GM18505 (cell line): Measurements from ENCODE around the gene SUGP2.

ENCODE experiments used
- ATAC-seq: cut with Tn5 transposase; IDR thresholded peaks from one replicate; pipeline ENCODE4 v1.9.1; 2021; ENCODE audit not compliant: unreplicated experiment
- POLR2A ChIP-seq: IDR thresholded peaks from 4 replicates; pipeline ENCODE4 v1.6.1; 2011; ENCODE audit warnings: borderline replicate concordance; ENCODE audit not compliant: insufficient read depth, insufficient read length; ENCODE audit errors: extremely low read depth

SUGP2 gene

DNA sequence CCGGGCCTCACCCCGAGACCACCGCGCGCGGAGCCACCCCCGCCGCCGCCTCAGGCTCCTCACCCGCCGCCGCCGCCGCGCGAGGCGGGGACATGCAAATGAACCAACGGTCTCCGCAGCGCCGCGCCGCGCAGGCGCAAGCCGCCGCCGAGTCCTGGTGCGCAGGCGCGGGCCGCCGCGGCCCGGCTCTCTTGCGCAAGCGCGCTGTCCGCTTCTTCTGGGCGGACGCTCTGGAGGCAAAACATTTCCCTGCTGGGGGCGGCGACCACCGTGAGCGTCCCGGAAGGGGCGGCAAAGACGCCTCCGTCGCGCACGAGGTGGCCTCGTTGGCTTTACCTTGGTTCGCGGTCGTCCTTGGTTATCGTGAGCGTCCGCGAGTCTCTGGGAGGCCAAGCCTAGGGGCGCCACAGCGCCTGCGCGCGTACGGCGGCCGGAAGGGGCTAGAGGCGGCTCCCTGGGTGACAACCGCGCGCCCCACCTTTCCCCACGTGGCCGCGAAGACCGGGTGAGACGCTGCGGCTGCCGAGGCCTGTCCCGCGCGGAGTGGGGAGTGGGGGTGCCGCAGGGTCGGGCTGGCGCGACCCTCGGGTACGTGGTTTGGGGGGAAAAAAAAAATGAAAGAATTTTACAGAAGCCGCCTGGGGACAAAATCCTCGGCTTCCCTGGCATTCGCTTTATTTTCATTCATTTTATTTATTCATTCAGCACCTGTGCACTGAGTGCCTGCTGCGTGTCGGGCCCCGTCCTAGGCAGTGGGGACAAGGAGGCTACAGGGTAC lies at the start of gene SUGP2, which contains the start of gene ARMC6:
Gene SUGP2 (minus strand): TSS at position 92 of the 778 bp plus-strand sequence. CDS start 2,446 bp downstream, outside the sequence.
Gene ARMC6 (plus strand): TSS at position 178 of the 778 bp plus-strand sequence. CDS start 607 bp downstream, outside the sequence.
- peak; percentile 79 for TF ChIP-seq POLR2A
- ATAC-seq = peak; percentile 70

DNA sequence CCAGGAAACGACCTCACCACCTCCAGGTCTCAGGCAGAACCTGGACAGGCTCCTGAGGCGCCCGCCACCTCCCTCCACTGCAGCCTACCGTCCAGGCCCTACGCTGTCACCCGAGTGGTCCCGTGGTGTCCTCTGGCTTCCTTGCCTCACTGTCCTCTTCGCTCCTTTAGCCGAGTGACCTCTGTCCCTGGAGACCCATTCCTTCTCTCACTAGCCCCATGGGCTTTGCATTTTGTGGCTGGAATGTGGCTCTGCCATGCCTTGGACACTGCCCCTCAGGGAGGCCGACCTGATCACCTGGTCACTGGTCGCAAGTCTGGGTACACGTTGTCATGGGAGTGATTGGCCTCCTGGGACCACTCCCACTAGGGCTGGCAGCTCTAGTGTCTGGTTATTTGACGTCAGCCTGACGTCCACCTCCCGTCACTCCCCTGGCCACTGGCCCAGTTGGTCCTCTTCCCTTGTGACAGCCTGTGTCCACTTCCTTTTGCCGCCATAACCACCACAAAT lies 48.4 kb upstream of the SUGP2 start:
- ATAC-seq = no peak
- TF ChIP-seq POLR2A = no peak

DNA sequence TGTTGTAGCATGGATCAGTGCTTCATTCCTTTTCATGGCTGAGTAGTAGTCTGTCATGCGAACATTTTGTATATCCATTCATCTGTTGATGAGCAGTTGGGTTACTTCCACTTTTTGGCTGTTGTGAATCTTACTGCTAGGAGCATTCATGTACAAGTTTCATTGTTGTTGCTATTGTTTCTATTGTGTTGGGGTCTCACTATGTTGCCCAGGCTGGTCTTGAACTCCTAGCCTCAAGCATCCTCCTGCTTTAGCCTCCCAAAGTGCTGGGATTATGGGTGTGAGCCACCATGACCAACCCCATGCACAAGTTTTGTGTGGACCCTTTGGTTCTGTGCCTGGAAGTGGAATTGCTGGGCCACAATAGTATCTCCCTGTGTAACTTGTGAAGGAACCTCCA lies 46.3 kb upstream of the SUGP2 start:
- no peak for ATAC-seq
- no peak for TF ChIP-seq POLR2A

DNA sequence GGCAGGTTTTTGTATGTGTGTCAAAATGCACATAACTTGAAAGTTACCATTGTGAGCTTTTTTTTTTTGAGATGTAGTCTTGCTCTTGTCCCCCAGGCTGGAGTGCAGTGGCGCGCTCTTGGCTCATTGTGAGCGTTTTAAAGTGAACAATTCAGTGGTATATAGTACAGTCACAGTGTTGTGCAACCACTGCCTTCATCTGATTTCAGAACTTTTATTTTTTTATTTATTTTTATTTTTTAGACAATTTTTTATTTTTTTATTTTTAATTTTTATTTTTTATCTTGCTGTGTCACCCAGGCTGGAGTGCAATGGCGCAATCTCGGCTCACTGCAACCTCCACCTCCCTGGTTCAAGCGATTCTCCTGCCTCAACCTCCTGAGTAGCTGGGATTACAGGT lies 45.5 kb upstream of the SUGP2 start:
- TF ChIP-seq POLR2A = no peak
- ATAC-seq = no peak

DNA sequence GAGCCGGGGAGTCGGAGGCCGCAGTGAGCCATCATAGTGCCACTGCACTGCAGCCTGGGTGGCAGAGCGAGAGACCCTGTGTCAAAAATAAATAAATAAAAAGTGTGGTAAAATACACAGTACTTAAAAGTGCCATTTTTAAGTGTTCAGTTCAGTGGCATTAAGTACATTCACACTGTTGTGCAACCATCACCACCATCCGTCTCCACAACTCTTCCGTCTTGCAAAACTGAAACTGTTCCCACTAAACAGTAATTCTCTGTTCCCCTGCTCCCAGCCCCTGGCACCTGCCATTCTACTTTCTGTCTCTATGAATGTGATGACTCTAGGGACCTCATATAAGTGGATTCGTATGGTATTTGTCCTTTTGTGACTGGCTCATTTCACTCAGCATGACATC lies 43.8 kb upstream of the SUGP2 start:
- TF ChIP-seq POLR2A = no peak
- ATAC-seq = no peak

DNA sequence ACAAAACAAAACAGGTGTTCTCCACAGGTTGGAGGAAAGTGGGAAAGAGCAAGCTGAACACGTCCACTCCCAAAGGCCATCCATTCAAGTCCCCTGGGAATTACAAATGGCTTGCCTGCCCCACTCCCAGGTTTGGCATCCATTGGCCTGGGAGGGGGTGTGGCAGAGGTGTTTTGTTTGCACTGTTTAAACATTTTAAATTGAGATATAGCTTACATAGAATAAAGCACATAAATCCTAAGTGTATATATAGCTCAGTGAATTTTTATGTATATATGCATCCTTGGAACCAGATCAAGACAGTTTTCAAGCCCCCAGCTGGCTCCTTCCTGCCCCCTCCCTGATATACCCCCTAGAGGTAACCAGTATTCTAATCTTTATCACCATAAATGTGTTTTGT lies 43.2 kb upstream of the SUGP2 start:
- ATAC-seq = no peak
- no peak for TF ChIP-seq POLR2A

DNA sequence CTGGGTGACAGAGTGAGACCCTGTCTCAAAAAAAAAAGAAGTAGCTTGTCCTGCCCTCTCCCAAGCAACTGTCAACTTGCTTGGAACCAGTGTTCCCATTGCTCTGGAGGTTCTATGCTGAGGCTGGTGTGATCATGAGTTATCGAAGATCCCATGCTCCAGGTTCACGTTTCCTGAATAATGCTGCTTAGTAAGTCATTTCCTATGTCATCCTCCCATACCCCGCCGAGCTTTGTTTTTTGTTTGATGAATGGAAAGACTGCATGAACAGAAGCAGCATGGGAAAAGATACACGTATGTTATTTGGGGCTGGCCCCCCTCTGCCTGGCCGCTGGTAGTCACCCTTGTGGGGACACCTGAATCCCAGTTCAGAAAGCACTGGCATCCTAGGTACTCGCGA lies 41.8 kb upstream of the SUGP2 start:
- no peak for TF ChIP-seq POLR2A
- ATAC-seq = no peak

DNA sequence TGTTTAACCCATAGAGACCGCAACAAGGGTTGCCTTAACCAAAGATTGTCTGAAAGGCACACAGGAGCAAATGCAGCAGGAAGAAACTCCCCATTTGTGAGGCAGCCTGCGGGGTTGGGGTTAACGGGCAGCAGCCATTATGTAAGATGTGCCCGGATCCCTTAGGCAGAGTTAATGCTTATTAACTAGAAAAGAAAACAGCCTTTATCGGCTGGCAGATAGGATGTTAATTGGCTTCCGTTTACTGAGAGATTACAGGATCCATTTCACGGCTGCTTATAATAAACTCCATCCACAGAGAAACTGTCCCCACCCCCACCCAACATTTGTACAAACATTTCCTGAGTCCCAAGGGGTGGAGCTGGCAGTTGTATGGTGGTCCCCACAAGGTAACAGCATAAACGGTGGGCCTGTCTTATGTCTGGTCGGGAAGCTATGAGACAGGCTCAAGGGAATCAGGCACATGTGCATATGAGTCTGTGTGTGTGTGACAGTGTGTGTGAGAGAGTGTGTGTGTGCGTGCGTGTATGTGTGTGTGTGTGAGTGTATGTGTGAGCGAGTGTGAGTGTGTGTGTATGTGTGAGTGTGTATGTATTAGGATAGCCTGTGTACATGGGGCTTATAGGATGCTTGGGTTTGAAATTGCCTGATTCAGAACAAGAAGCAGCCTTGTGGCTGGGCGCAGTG lies 41.0 kb upstream of the SUGP2 start:
- TF ChIP-seq POLR2A = no peak
- no peak for ATAC-seq

DNA sequence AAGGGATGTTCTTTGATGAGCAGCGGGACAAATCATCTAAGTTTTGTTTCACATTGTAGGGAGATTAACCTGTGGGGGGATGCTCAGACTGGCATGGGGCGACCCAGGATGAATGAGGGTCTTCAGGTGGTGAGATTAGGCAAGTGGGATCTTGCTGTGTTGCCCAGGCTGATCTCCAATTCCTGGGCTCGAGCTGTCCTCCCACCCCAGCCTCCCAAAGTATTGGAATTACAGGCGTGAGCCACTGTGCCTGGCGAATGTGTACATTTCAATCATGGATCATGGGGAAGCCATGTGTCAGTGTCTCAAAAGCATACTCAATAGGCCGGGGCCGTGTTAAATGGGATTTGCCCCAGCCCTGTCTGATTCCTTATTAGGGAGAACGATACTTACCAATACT lies 38.6 kb upstream of the SUGP2 start:
- no peak for TF ChIP-seq POLR2A
- no peak for ATAC-seq

DNA sequence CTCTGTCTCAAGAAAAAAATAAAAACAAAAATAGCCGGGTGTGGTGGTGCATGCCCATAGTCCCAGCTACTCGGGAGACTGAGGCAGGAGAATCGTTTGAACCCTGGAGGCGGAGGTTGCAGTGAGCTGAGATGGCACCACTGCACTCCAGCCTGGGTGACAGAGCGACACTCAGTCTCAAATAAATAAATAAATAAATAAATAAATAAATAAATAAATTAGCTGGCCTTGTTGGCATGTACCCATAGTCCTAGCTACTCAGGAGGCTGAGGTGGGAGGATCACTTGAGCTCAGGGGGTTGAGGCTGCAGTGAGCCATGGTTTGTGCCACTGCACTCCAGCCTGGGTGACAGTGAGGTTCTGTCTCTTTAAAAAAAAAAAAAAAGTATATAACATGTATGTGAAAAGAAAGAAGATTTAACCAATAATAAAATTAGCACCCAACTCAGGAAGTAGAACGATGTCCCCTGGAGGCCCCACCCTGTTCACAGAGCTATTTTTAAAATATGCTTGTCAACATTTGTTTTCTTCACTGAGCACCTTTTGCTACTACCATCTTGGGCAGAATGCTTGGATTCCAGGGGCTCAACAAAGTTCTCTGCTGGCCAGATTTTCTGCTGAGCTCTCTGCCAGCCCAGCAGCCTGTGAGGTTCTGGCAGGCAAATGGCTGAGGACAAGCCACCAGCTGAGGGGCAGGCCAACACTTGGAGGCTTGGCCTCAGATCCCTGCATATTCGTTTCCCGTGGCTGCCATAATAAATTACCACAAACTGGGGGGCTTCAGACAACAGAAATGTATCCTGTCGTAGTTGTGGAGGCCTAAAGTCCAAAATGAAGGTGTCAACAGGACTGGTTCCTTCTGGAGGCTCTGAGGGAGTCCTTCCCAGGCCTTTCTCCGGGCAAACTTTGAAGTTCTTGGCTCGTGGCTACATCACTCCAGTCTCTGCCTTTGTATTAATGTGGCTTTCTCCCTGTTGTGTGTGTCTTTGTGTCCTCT lies 35.6 kb upstream of the SUGP2 start:
- ATAC-seq = no peak
- TF ChIP-seq POLR2A = peak; percentile 29

DNA sequence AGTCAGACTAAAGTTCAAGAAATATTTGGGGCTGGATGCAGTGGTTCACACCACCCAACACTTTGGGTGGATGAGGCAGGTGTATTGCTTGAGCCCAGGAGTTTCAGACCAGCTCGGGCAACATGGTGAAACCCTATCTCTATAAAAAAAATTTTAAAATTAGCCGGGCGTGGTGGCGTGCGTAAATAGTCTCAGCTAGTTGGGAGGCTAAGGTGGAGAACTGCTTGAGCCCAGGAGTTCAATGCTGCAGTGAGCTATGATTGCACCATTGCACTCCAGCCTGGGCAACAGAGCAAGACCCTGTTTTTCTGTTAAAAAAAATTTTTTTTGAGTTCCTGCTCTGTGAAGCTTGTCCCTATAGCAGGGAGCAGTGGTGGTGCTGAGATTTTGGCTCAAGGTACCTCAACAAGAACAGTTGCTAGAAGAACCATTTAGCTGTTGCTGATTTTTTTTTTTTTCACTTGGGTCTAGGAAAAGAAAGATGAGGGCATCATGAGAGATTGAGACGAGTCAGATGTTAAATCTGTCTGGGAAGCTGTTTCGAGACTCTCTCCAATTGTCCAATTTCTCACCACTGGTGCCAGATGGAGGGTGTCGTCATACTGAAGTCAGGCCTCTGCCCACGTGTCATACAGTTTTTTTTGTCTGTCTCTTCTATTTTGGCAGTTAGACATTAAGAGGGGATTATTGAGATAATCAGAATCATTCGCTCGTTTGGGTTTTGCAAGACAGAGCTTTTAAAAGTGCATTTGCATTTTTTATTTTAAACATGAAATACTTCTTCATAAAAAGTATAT lies 34.2 kb upstream of the SUGP2 start:
- no peak for TF ChIP-seq POLR2A
- no peak for ATAC-seq

DNA sequence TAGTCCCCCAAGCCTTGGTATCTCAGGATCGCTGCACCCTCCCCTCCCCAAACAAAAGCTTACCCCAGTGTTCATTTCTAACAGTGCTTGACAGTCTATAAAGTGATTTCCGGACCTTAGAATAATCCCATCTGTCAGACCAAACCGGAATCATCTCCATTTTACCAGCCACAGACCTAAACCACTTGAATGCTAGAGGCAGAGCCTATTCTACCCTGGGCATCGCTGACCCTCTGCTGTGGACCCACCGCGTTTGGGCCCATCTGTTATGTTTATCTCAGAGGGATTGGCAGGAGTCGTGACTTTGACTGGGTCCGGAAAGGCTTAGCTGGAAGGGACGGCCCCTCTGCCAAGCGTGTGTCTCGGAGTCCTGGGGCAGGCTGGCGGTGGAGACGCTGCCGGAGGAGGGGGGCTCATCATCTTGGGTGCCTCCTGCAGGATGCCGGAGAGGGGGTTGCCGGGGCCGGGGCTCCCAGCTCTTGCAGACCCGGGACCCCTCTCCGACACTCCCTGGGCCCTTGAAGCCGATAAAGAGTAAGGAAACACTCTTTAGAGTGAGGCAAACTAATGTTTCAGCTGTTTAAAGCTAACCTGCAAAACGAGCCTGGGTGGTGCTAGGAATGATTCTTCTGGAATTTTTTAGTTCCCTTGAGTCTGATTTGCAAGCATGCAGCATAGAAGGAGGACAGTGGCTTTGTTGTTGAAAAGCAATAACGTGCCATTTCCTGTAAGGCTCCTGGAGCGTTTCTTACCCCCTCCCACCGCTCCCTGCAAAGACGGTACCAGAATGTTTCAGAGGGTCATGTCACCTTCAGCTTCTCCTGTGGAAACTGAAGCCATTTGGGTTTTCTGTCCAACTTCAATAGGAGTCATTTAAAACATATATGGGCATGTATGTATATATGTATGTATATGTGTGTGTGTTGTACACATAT lies 31.8 kb upstream of the SUGP2 start:
- no peak for TF ChIP-seq POLR2A
- no peak for ATAC-seq
